ENCODE results near the gene PKLR. TPM values are rescaled to one million over a fixed set of nuclear protein-coding genes. Genes with fewer than 3 reads are reported as not detected.

PKLR gene
- total RNA-seq, 1 experiment from 2014 or later = not detected

DNA sequence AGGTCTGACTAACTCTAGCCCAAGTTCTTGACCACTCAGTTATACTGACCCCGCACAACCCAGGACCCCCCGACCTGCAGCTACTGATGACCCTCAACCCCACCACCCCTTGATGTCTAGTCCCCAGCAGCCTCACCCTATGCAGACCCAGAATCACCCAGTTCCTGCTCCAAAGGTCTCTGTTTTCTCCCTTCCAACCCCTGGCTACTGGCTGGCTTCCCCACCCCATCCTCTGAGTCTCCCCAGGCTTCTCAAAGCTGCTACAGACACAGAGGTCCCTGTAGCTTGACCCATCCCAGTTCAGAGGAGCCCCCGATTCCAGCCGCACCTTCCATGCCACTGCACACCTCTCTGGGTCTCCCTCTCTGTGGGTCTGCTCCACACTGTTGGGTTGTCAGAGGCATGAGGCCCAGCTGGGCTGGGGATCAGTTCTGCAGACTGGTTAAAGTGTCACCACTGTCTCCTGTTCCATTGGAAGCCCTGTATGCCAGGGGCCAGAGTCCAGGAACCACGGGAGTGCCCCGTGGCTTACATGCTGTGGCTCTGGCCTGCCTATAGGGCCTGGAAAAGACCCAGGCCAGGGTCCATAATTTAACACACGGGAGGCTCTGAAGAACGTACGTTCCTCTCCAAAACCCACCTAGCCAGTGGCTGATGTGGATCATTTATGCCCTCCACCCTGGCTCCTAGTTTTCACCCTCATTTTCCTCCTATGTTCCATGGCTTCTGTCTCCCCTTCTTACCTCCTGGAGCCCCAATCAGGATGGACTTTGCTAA, 497 bp downstream of the PKLR start:
- Histone ChIP-seq H3K4me1 (ENCODE audit: insufficient read depth, low read length) (no peaks in the 10 kb centered on the region; the same call in 1 of the 2 replicates), H4K20me1 (ENCODE audit: control insufficient read depth, insufficient read depth, insufficient read length) (no peaks in the 10 kb centered on the region), H3T11ph (ENCODE audit: low read length) (no peak overlapping the region), H4K8ac (replicated peaks; ENCODE audit: insufficient read length, low read depth, low read length) (no peak overlapping the region), H2BK5ac (ENCODE audit: insufficient read length, low read length) (no peak overlapping the region), H3K9me3 (ENCODE audit: control insufficient read depth, low read depth, low read length) (no peaks in the 10 kb centered on the region), H2AFZ (ENCODE audit: low read length) (no peak overlapping the region), H3K79me1 (ENCODE audit: insufficient read depth, low read depth, low read length, poor library complexity, severe bottlenecking) (no peaks in the 10 kb centered on the region), H3K4me2 (ENCODE audit: insufficient read depth, insufficient read length, low read length) (no peak overlapping the region), H3K27ac (ENCODE audit: insufficient read length, low read depth, low read length) (no peak overlapping the region), H2BK120ac (ENCODE audit: low read depth, low read length, poor library complexity, severe bottlenecking) (no peak overlapping the region), H3K18ac (ENCODE audit: insufficient read length, low read depth, low read length) (no peak overlapping the region), H4K5ac (ENCODE audit: insufficient read length, low read depth, low read length) (no peak overlapping the region), H2BK20ac (ENCODE audit: low read depth, low read length, poor library complexity, severe bottlenecking) (no peak overlapping the region), H3K4ac (ENCODE audit: low read depth, low read length) (no peak overlapping the region), H3K23ac (ENCODE audit: insufficient read length, low read depth, low read length) (no peak overlapping the region), H3K56ac (ENCODE audit: insufficient read length, low read depth, low read length) (no peak overlapping the region), H3K9ac (ENCODE audit: extremely low read depth, insufficient read length, low read length) (no peak overlapping the region), H3K27me3 (ENCODE audit: insufficient read depth, low read length) (no peaks in the 10 kb centered on the region), H3K14ac (ENCODE audit: insufficient read depth, low read length) (no peak overlapping the region), H2BK12ac (ENCODE audit: insufficient read length, low read depth, low read length) (no peak overlapping the region), H2BK15ac (ENCODE audit: low read depth, low read length) (no peak overlapping the region), H3K23me2 (ENCODE audit: insufficient read length, low read depth, low read length, poor library complexity, severe bottlenecking) (peaks cover under 1% of the 10 kb centered on the region), H4K91ac (ENCODE audit: insufficient read length, low read depth, low read length) (no peak overlapping the region), H2AK5ac (ENCODE audit: insufficient read length, low read length) (no peak overlapping the region), H3K79me2 (ENCODE audit: insufficient read depth, low read length) (no peaks in the 10 kb centered on the region)
- DNase-seq = no peak
- H3K9me3 Mint-ChIP-seq = no peaks in the 10 kb centered on the region; a peak in 1 of 5 replicates
- no peak overlapping the region for H3K4me3 Mint-ChIP-seq
- H3K27ac Mint-ChIP-seq = no peak overlapping the region
- peaks cover 2% of the 10 kb centered on the region for H3K27me3 Mint-ChIP-seq (ENCODE audit: low read depth)
- H3K4me1 Mint-ChIP-seq = peaks cover 13 to 24% of the 10 kb centered on the region in 2 experiments
- no peak for TF ChIP-seq CTCF (conservative IDR thresholded peaks at IDR 0.05)
- WGBS (ENCODE audit: extremely low coverage, insufficient read length, low lambda C conversion rate) = no CpG with 5 or more reads among the region's 9 CpGs
- no peaks in the 10 kb centered on the region for H3K36me3 Mint-ChIP-seq (ENCODE audit: insufficient read depth in 1 of 3, low read depth in 3 of 3)
